H1 (cell line): ENCODE measurements around the gene GDI2.

Source experiments
- CHD2 ChIP-seq: IDR thresholded peaks from 2 replicates; pipeline ENCODE4 v1.6.1; 2012; ENCODE audit warnings: low read length, improper control_type of control experiment
- CTCF ChIP-seq, 3 experiments: IDR thresholded peaks; 1 replicate in 2 of 3; 2 replicates in 1 of 3; pipeline versions ENCODE4 v1.5.1 to v1.6.1; 2011; ENCODE audit warnings: low read length in 3 of 3, mild to moderate bottlenecking in 3 of 3, inconsistent platforms in 2 of 3, low read depth in 1 of 3, moderate library complexity in 1 of 3; ENCODE audit not compliant: insufficient read depth in 1 of 3; ENCODE audit errors: control extremely low read depth in 1 of 3
- EP300 ChIP-seq, 2 experiments: IDR thresholded peaks; 1 replicate in 1 of 2; 2 replicates in 1 of 2; pipeline ENCODE4 v1.6.1; 2011 to 2012; ENCODE audit warnings: low read depth in 2 of 2, low read length in 2 of 2, mild to moderate bottlenecking in 2 of 2, borderline replicate concordance in 1 of 2, inconsistent platforms in 1 of 2, moderate library complexity in 1 of 2
- EZH2 ChIP-seq: fragments of 200-600 bp; sonication (generic); IDR thresholded peaks from 2 replicates; pipeline ENCODE4 v1.7.1; 2012; ENCODE audit warnings: low read depth, mild to moderate bottlenecking, moderate library complexity, low read length, inconsistent platforms; ENCODE audit not compliant: severe bottlenecking
- GABPA ChIP-seq: IDR thresholded peaks from 2 replicates; pipeline ENCODE4 v1.6.1; 2011; ENCODE audit warnings: mild to moderate bottlenecking, low read length, moderate library complexity, borderline replicate concordance; ENCODE audit not compliant: insufficient read depth
- JUND ChIP-seq: IDR thresholded peaks from 2 replicates; pipeline ENCODE4 v1.6.1; 2011; ENCODE audit warnings: mild to moderate bottlenecking, improper control_type of control experiment, low read length
- PHF8 ChIP-seq: fragments of 200-600 bp; sonication (generic); conservative IDR thresholded peaks from 2 replicates; pipeline ENCODE4 v1.7.1; 2012; ENCODE audit warnings: low read depth, mild to moderate bottlenecking, inconsistent platforms, low read length, moderate library complexity
- POLR2A ChIP-seq, 2 experiments: IDR thresholded peaks; 1 replicate in 1 of 2; 2 replicates in 1 of 2; pipeline ENCODE4 v1.6.1; 2011; ENCODE audit warnings: low read depth in 2 of 2, low read length in 2 of 2, mild to moderate bottlenecking in 2 of 2; ENCODE audit errors: control extremely low read depth in 1 of 2
- POLR2AphosphoS5 ChIP-seq: IDR thresholded peaks from 2 replicates; pipeline ENCODE4 v1.6.1; 2011; ENCODE audit warnings: low read depth, low read length
- RNF2 ChIP-seq: fragments of 200-900, 300-1000 bp; sonication (generic); IDR thresholded peaks from 2 replicates; pipeline ENCODE4 v1.7.1; 2016; ENCODE audit warnings: borderline replicate concordance, low read depth, mild to moderate bottlenecking, antibody characterized with exemption, low read length; ENCODE audit not compliant: poor library complexity, severe bottlenecking; ENCODE audit errors: missing control alignments
- TAF1 ChIP-seq: IDR thresholded peaks from 2 replicates; pipeline ENCODE4 v1.6.1; 2011; ENCODE audit warnings: mild to moderate bottlenecking, low read depth, low read length
- USF2 ChIP-seq: IDR thresholded peaks from 2 replicates; pipeline ENCODE4 v1.6.1; 2011; ENCODE audit warnings: low read length, improper control_type of control experiment
- ZNF274 ChIP-seq: IDR thresholded peaks from 2 replicates; pipeline ENCODE4 v1.7.0; 2012; ENCODE audit warnings: low read length, borderline replicate concordance; ENCODE audit errors: extremely low read depth

GRCh38 chr10:5757766-5758517 lies 55.3 kb downstream of the GDI2 start:
- TF ChIP-seq ZNF274 (no peak), TAF1 (no peak), CTCF (IDR thresholded peaks at IDR 0.05; ENCODE audit: control extremely low read depth in 1 of 3, insufficient read depth in 1 of 3, low read depth in 1 of 3, low read length in 3 of 3) (no peak), USF2 (no peak), POLR2A (IDR thresholded peaks at IDR 0.05; ENCODE audit: control extremely low read depth in 1 of 2, low read depth in 2 of 2, low read length in 2 of 2) (no peak), PHF8 (no peak), POLR2AphosphoS5 (no peak), EZH2 (no peak), CHD2 (no peak), JUND (no peak), RNF2 (no peak), EP300 (IDR thresholded peaks at IDR 0.05; ENCODE audit: borderline replicate concordance in 1 of 2, low read depth in 2 of 2, low read length in 2 of 2) (no peak), GABPA (no peak)
